GM18861 (cell line): ENCODE results near the gene SUSD3.
A peak's percentile ranks its signal among the peaks of the same experiment; 100 is the strongest.

Source experiments
- ATAC-seq: cut with Tn5 transposase; IDR thresholded peaks from one replicate; pipeline ENCODE4 v1.9.1; 2021; ENCODE audit not compliant: unreplicated experiment

Gene SUSD3

GRCh38 chr9:93051680-93052089, 6.8 kb upstream of the SUSD3 start:
- no peak for ATAC-seq

- no peak for ATAC-seq
These were observed 5.5 kb upstream of the SUSD3 start for GRCh38 chr9:93052791-93053540.

GRCh38 chr9:93053781-93054331, 4.6 kb upstream of the SUSD3 start:
- no peak for ATAC-seq

- no peak for ATAC-seq
These were observed 3.5 kb upstream of the SUSD3 start for GRCh38 chr9:93054758-93055704.

GRCh38 chr9:93057042-93057702, 1.3 kb upstream of the SUSD3 start:
- ATAC-seq = no peak

- no peak for ATAC-seq
These were observed 672 bp upstream of the SUSD3 start for GRCh38 chr9:93057703-93058354.

GRCh38 chr9:93059011-93059714, 662 bp downstream of the SUSD3 start:
- peak; percentile 11 for ATAC-seq

- ATAC-seq = no peak
These were observed 1.4 kb downstream of the SUSD3 start for GRCh38 chr9:93059715-93060578.

- no peak for ATAC-seq
These were observed 2.3 kb downstream of the SUSD3 start for GRCh38 chr9:93060746-93061259.

- no peak for ATAC-seq
These were observed 2.8 kb downstream of the SUSD3 start for GRCh38 chr9:93061260-93061751.

GRCh38 chr9:93061791-93062763, 3.6 kb downstream of the SUSD3 start:
- ATAC-seq = peak; percentile 29

- ATAC-seq = peak; percentile 89
These were observed 6.1 kb downstream of the SUSD3 start for GRCh38 chr9:93064392-93065134.

GRCh38 chr9:93065135-93065720, 6.7 kb downstream of the SUSD3 start:
- ATAC-seq = no peak

- no peak for ATAC-seq
These were observed 8.6 kb downstream of the SUSD3 start for GRCh38 chr9:93066978-93067603.

GRCh38 chr9:93068956-93069355, 10.5 kb downstream of the SUSD3 start:
- no peak for ATAC-seq

GRCh38 chr9:93071464-93071863, 13.0 kb downstream of the SUSD3 start:
- no peak for ATAC-seq
